GM18520 (cell line): ENCODE results near the gene RTP2.

Source experiments
- ATAC-seq: cut with Tn5 transposase; IDR thresholded peaks from one replicate; pipeline ENCODE4 v1.9.1; 2021; ENCODE audit not compliant: unreplicated experiment

RTP2 gene

GRCh38 chr3:187739094-187739560, 36.8 kb upstream of the RTP2 start:
- ATAC-seq: no peak

- ATAC-seq: peak; percentile 30
Measured at GRCh38 chr3:187738331-187739093, 36.2 kb upstream of the RTP2 start.

DNA sequence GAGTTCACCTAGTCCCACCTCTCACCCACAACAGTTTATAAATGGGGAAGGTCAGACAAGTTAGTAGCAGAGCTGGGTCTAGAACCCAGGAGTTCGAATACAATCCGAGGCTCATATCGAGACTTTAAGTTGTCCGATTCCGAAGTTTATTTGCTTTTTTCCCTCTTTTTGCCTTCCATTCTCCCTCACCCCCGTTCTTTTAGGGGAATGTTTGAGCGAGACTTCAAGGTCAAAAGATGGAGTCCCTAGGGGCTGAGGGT, 35.6 kb upstream of the RTP2 start:
- no peak for ATAC-seq

DNA sequence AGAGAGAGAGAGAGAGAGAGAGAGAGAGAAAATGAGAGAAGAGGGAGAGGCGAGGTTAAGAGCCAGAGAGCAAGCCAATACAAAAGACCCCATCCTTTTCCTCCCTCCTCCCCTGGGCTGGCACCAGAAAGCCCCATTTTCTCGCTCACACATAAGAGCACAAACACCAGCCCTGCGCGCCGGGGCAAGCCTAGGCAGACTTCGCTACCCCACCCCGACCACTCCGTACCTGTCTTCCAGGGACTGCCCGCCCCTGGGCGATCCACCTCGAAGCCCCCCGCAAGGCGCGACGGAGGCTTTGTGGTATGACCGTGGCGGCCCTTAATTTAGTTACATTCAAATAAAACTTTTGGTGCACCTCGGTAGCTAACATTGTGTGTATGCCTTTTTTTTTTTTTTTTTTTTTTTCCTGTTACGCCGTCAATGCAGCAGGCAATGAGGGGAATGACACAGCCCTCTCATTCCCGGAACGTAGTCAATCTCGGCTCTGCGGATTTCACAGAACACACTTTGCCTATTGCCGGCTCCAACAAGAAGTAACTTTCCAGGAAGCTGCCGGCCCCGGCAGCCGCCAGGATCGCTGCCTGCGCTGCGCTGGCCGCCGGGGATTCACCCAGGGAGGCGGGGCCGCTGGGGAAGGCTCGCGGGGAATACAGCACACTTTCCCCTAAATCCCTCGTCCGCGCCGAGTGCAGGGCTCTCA, 35.2 kb upstream of the RTP2 start:
- ATAC-seq: no peak

- no peak for ATAC-seq
Measured at GRCh38 chr3:187737006-187737367, 34.6 kb upstream of the RTP2 start.

DNA sequence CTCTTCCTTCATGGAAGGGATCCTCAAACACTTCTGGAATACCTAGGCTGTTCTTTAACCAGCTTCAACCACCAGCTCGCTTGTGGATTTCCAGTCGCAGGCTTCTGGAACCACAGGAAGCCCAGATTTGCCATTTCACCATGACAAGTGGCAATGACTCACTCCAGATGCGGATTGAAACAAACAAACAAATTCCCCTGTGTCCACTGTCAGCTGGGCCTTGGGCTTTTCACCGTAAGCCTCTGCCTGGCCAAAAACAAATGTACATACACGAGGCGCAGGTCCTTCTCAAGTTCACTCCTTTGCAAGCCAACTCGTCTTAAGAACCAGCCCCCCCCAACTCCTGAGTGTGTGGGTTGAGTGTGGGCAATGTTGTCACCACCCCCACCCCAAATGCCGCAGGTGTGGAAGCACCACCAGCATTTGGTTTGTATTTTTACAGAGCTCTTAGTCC, 34.1 kb upstream of the RTP2 start:
- ATAC-seq: no peak

- ATAC-seq: no peak
Measured at GRCh38 chr3:187735837-187736236, 33.5 kb upstream of the RTP2 start.

DNA sequence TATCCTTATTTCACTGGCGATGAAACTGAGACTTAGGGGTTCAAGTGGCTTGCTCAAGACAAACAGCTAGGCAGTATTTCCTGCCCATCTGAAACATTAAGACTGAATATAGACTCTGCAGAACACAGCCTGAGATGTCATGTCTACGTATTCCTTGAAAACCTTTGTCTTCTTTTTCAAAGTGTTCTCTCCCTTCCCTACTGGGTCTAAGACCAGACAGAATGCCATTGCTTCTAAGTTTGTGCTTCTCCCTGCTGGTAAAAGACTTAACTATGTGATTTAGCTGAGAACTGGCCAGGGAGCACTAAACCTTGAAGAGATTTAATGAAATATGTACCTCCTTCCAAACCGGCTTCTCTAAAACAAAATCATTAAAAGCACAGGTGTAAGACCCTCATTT, 33.0 kb upstream of the RTP2 start:
- no peak for ATAC-seq

DNA sequence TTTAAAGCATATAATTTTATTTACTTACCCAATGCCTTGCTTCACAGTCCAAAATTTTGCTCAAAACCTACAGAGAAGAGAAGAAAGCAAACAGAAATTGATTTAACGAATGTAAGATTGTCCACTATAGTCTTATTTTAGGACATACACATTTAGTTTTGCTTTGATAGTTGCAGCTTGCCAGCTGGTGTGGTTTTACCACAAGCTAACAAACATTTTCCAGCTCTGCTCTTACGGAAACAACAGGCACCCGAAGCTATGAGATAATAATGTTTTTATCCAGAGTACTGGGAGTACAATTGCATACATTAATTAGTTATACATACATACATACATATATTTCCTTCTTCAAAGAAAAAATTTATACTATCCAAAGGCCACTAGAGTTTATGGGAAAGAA, 32.5 kb upstream of the RTP2 start:
- ATAC-seq: no peak

- ATAC-seq: no peak
Measured at GRCh38 chr3:187733371-187733770, 31.0 kb upstream of the RTP2 start.

DNA sequence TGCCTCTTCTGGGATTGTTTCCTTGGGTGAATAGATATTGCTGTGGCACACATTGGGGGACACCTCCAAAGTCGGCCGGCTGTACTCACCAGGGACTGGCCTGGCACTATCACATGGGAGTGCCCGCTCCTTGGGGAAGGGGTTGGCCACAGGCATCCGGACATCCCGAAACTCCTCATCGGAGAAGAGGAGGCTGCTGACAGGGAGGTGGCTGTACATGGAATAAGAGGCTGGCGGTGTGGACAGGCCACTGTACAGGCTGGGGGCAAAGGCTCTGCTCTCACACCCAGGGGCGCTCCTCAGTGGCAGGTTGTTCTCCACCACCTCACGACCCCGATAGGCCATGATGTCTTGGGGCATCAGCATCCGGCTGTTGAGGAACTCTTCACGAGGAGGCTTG, 27.2 kb upstream of the RTP2 start:
- no peak for ATAC-seq

- ATAC-seq: no peak
Measured at GRCh38 chr3:187728940-187729583, 26.7 kb upstream of the RTP2 start.

DNA sequence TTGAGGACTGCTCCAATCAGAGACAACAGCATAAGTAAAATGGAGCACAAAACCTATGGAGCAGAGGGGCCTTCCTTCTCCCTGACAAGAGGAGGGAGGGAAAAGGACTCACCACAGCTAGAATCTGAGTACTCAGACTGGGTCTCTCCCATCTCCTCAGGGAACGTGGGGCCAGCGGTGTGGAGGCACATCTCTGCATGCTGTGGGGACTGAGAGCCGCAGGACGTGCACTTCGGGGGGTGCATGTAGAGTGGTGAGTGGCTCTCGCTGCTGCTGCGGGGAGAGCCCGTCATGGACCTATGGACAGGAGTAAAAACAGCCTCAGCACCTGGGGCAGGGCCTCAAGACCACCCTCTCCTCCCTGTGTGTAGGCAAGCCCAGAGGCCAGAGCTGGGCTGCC, 25.9 kb upstream of the RTP2 start:
- ATAC-seq: no peak

DNA sequence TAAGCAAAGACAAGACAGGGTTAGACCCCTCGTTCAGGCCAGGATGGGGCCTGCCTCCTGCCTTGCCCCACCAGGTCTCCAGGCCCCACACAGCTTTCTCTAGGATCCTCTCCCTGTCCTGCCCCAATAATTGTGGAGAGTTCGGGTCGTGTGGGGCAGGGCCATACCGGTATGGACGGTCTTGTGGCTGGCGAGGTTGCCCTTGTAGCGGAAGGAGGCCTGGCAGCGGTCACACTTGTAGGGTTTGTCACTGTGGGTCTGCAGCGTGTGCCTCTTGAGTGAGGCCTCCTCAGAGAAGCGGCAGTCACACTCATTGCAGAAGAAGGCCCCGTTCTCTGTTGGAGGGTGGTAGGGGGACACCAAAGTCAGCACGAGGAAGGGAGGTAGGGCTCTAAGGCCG, 24.2 kb upstream of the RTP2 start:
- no peak for ATAC-seq

DNA sequence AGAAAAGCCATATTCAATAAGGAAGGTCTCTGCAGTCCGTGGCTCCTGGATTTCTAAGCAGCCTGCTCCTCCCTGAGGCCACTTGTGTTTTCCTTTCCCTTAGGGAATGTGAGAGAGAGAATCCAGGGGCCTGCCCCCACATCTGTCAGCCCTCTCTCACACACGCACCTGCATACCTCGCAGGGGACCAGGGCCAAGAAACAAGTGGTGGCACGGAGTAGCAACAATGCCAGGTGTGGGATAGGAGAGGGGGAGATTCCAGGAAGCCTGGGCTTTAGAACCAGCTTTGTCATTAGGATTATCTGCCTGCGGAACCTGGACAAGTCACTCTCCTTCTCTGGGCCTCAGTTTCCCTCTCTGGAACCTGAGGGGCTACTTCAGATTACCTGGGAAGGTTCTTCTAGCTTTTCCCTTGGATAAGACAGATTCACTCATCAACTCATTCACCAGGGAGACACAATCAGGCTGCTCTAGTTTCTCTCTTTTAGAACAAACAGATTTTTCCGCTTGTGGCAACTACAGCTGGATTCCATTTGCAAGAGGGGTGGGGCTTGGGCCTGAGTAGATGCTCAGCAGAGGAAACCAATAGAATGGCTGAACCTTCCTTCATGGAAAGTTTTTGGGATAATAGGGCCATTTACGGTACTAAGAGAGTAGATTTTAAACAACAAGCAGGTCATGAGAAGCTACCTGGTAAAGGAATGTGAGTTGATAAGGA, 23.5 kb upstream of the RTP2 start:
- no peak for ATAC-seq

DNA sequence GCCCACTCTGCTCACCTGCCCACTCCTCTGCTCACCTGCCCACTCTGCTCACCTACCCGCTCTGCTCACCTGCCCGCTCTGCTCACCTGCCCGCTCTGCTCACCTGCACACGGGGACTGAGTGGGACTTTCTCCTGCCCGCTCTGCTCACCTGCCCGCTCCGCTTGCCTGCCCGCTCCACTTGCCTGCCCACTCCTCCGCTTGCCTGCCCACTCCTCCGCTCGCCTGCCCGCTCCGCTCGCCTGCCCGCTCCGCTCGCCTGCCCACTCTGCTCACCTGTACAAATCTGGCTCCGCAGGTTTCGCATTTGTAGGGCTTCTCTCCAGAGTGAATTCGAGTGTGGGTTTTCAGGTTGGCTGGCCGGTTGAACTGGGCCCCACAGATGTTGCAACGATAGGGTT, 22.9 kb upstream of the RTP2 start:
- ATAC-seq: no peak

GRCh38 chr3:187722206-187722612, 19.9 kb upstream of the RTP2 start:
- no peak for ATAC-seq

GRCh38 chr3:187721055-187721454, 18.7 kb upstream of the RTP2 start:
- ATAC-seq: no peak

DNA sequence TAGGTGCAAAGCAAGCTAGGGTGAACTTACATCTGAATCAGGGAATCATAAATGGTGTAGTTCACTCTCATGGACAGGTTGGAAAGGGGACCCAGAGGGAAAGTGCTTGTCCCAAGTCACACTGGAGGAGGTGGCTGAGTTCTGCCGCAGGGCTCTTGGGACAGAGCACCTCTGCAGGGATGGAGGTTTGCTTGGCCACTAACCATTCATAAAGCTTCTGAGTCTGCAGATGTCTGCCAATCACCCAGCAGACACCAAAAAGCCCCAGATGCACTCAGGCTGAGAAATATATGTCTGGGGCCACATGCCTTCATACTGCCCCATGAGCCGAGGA, 17.9 kb upstream of the RTP2 start:
- no peak for ATAC-seq

DNA sequence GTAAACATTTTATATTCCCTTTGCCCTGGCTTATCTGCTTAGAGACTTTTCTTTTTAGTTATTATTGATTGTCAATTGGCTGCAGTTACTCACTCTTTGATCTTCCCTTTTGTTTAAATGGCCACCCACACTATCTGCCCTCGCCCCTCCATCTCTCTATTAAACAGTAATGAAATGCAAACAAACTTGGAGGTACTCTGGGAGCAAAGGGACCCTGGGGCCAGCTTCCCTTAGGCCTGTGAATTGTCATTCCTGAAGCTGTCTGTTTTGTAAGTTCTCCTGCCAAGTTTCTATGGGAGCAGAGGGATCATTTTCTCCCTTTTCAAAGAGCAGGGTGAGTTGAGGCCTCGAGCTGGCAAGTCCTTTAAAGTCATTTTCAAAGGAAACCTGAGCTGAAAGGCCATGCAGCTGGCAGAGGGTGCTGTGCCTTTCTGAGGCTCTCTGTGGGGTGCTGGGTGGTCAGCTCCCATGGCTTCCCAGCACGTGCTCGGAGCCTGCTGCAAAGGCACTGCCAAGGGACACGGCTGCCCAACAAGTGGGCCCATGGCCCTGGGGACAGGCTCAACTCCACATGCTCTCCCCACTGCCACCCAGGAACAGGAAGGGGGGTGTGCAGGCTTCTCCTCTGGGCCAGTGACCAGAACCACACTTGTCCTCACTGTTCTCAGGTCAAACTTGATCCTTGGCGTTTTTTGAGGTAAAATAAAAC, 17.4 kb upstream of the RTP2 start:
- ATAC-seq: no peak

DNA sequence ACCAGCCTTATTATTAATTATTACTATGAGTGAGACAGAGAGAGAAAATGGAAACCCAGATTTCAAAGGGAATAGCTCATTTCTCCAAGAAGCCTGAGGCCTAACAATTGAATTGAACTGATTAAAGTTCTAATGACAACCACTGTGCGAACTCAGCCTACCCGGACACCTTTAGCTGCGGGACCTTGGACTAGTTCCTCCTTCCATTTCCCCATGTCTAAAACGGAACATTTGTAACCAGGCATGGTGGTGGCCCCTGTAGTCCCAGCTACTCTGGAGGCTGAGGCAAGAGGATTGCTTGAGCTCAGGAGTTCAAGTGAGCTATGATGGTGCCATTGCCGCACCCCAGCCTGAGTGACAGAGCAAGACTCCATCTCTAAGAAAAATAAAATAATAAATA, 16.4 kb upstream of the RTP2 start:
- no peak for ATAC-seq
